HG03060 (cell line): ENCODE measurements around the gene AFTPH.
A peak's percentile ranks its signal among the peaks of the same experiment; 100 is the strongest.

Source experiments
- ATAC-seq: cut with Tn5 transposase; IDR thresholded peaks from one replicate; pipeline ENCODE4 v1.9.1; 2021; ENCODE audit warnings: low read depth, moderate number of reproducible peaks; ENCODE audit not compliant: unreplicated experiment

The AFTPH gene, protein sequence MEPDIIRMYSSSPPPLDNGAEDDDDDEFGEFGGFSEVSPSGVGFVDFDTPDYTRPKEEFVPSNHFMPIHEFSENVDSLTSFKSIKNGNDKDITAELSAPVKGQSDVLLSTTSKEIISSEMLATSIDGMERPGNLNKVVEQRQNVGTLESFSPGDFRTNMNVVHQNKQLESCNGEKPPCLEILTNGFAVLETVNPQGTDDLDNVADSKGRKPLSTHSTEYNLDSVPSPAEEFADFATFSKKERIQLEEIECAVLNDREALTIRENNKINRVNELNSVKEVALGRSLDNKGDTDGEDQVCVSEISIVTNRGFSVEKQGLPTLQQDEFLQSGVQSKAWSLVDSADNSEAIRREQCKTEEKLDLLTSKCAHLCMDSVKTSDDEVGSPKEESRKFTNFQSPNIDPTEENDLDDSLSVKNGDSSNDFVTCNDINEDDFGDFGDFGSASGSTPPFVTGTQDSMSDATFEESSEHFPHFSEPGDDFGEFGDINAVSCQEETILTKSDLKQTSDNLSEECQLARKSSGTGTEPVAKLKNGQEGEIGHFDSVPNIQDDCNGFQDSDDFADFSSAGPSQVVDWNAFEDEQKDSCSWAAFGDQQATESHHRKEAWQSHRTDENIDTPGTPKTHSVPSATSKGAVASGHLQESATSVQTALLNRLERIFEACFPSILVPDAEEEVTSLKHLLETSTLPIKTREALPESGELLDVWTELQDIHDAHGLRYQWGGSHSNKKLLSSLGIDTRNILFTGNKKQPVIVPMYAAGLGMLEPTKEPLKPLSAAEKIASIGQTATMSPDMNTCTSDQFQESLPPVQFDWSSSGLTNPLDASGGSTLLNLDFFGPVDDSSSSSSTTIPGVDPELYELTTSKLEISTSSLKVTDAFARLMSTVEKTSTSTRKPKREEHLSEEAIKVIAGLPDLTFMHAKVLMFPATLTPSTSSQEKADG

DNA sequence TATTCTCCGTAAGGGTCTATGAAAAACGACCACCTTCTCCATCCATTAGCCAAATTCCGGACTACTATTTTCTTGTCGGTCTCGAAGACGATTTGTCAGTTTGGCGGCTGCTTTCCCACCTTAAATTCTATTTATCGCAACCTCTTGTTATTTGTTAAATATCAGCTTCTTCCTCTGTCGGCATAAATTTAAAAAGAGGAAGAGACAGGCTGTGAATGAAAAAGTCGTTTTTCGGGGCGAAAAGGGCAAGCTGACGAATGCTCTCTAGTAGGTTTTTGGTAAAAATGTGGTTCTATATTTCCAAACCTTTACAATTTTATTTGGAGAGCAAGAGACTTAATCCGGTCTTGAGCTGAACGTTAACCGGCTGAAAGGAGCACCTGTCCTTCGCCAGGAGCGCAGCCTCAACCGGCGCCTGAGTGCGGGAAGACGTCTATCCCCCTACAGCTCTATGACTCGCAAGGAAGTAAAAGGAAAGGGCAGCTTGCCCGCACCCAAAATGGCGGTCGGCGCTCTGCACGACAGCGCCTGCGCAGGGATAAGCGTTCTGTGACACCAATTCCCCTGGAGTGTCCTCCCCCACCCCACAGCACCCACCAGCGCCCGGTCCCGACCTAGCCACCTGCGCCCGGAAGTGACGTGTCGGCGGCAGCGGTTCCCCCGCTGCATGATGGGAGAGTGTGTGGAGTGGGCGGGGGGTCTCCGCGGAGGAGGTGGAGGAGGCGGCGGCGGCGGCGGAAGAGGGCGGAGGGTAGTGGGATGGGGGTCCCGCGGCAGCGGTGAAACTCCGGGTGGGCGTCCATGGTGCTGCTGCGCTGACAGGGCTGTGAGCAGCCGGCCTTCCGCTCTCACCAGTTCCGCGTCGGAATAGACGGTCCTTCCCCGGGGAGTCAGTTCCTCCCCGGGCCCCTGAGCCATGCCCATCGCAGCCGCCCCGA is at the start of gene AFTPH:
TSS of gene AFTPH (plus strand) at position 663 of the 938 bp plus-strand sequence. CDS start 27,147 bp downstream, outside the sequence.
- ATAC-seq, result peak; percentile 50

DNA sequence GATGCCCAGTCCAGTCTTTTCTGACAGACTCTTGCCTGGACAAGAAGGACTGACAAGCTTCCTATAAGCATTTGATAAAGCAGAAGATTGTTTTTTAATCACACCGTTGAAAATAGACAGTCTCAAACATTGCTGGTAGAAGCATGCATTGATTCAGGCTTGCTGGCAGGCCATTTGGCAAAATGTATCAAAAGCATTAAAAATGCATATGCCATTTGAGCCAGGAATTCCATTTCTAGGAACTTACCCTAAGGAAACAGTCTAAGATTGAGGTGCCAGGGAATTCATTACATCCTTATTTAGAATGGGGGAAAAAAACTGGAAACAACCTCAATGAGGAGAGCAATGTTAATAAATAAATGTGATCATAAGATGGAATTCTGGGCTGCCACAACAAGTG is 49.5 kb upstream of the AFTPH start:
- ATAC-seq, result no peak

DNA sequence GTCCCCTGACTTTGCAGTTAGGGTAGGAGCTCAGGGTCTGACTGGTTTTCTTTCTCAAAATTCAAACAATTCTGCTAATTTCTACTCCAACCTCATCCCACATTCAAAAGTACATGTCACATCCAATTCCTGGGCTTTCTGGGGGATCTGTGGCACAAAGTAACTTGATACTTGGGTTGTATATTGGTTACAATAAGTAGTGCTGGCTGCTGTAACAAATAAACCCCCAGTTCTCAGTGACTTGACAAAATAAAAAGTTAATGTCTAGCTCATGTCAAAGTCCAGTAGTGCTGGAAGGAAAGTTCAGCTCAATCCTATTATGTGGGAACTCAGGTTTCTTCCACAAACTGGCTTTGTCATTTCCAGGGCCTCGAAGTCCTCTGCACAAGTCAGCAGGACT is 47.1 kb upstream of the AFTPH start:
- no peak for ATAC-seq

DNA sequence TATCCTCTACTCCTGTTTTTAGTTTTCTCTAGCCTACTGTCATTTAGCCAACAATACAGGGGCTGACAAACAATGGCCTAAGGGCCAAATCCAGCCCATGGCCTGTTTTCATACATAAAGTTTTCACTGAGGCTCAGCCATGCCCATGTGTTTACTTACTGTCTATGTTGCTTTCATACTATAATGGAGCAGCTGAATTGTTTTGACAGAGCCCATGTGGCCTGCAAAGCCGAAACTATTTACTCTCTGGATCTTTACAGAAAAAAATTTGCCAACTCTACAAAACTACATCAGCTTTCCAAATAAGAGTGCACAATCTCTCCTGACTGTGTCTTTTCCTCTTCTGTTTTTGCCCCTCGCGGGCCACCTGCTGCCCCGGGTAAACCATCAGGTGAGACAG is 46.1 kb upstream of the AFTPH start:
- ATAC-seq, result no peak

DNA sequence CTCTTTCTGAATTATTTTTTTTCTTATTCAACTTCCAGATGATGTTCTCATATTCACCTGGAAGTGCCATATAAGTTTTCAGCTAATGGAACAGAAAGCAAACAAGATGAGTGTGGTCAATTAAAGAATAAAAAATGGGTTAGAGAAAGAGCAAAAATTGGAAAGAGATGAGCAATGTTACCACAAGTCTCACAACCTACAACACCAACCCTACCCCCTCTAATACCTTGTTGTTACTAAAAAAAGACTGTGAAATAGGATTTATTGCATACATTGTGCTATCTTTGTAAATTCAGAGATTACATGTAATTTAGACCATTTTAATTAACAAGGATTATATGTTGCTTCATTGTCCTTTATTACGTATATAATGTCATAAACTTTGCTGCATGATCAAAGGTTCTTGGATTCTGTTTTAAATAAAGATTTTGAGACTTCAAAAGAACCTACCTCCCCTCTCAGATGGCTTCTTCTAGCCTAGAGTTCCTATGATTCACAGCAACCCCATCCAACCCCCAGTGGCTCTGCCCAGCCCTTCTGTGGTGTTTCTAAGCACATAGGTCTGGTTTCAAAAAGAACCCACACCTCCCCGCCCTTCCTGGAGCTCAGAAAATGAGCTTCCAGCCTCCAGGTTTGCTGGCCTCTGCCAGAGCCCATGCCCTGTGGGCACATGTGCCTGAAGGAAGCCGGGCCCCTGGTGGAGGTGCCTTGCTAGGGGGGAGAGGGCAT is 45.5 kb upstream of the AFTPH start:
- ATAC-seq, result no peak

DNA sequence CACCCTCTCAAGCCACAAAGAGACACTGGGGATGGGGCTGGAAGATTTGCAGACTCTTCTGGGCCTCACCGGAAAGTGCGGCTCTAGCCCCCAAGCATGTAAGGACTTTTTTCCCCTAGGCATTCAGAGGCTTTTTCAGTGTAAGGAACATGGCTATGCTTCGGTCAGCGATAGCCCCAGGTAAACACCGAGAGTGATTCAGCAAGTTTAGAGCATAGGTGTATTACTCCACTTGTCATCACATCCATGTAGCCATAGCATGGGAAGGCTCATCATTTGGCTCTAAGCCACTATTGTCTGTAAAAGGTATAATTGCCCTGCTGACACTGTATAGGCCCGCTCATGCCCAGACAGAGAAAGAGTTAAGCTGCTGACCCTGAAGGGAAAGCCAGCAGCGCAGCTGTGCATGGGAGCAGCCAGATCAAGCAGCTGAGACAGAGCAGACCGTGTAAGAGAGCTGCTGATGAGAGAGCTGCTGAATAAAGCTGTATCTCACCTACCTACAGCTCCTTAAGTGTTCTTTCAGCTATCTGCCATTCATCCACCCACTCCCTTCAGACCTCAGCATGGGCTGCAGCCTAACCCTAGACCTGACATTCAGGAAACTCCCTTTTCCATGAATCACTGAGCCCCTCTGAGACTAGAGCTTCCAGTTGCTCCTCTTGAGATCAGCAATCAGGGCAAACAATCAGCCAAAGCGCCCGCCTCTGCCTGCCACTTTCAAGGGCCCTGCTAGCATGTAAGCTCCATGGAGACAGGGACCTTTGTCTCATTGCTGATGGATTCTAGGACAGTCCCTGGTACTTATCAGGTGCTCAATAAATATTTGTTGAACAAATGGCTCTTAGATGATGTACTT is 44.6 kb upstream of the AFTPH start:
- ATAC-seq, result no peak

DNA sequence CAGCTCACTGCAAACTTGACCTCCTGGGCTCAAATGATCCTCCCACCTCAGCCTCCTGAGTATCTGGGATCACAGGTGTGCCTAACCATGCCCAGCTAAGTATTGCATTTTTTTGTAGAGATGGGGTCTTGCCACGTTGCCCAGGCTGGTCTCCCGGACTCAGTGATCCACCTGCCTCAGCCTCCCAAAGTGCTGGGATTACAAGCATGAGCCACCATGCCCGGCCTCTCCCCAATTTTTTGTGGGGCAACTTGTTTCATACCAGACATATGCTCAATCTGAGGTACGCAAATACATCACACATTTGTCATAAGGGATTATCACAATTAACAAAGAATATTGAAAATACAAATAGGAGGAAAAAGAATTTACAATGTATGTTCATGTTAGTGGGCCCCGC is 42.5 kb upstream of the AFTPH start:
- no peak for ATAC-seq

DNA sequence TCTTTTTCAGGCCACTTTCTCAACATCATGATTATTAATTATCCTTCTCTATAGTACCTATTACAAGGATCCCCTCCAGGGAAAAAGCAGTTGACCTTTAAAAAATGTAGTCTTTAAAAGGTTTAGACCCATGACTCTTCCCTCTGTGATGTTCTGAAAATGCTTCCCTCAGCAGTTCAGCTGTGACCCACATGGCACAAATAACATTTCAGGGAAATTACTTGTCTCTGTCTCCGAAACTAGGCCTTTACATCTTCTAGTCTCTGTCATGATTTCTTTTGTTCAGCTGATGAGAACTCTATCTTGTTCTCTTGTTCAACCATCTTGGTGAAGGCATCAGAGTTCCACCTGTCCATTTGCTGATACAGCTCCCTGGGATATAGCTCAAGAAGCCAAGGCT is 41.9 kb upstream of the AFTPH start:
- no peak for ATAC-seq

DNA sequence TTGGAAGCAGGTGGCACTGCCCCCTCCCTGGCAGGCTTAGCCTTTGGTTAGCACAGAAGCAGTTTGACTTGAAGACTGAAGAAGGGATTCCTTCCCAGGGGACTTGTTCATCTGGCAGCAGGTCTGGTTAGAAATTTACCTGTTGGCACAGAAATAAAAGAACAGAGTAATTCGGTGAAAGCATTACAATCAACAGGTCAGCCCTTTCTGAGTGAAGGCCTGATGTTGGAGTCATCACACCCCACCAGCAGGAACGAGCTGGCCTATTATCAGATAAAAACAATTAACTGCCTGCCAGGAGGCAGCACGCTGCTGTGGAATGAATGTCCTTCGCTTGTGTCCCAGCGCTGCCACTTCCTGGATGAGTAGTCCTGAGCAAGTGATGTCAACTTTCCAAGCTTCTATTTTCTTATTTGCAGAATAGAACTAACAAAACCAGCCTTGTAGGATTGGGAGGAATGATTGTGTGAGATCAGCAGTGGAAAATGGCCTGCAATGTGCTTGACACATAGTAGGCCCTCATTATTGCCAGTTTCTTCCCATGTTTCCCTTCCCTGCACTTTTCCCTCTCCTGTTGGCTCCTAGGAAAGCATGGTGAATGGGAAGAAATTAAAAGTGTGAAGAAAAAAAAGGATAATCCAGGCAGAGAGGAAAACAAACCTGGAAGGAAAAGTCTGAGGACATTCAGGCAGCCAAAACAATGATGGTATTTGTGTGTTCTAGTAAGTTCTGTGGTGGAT is 41.2 kb upstream of the AFTPH start:
- ATAC-seq, result no peak

DNA sequence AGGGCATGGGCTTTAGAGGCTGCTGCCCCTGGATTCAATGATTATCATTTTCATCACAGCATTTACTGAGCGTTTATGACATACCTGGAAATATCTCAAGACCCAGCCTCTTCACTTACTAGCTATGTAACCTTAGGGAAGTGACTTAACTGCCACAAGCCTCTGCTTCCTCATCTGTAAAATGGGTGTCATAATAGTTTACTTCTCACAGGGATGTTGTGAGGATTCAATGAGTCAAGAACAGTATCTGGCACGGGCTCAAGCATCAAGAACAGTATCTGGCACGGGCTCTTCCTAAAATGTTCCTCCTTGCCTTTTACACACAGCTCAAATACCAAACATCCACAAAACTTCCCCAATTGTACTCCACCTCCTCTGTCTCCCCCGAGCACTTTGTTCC is 38.8 kb upstream of the AFTPH start:
- no peak for ATAC-seq

DNA sequence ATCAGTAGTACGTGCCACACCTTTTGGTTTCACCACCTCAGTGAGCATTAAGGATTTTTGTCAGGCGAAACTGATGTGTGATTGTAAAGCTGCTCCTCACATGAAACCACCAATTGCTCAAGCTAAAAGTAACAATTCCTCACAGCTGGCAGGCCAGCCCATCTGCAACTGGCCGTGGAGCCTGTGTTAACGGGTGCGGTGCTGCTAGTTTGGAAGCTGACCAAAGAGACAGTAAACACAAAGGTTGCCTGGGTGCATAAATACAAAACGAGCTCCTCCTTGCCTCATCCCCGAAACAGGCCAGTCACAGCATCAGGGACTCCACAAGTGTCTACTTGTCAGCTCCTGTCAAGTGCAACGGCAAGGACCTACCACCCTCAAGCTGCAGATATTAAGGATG is 38.2 kb upstream of the AFTPH start:
- no peak for ATAC-seq

DNA sequence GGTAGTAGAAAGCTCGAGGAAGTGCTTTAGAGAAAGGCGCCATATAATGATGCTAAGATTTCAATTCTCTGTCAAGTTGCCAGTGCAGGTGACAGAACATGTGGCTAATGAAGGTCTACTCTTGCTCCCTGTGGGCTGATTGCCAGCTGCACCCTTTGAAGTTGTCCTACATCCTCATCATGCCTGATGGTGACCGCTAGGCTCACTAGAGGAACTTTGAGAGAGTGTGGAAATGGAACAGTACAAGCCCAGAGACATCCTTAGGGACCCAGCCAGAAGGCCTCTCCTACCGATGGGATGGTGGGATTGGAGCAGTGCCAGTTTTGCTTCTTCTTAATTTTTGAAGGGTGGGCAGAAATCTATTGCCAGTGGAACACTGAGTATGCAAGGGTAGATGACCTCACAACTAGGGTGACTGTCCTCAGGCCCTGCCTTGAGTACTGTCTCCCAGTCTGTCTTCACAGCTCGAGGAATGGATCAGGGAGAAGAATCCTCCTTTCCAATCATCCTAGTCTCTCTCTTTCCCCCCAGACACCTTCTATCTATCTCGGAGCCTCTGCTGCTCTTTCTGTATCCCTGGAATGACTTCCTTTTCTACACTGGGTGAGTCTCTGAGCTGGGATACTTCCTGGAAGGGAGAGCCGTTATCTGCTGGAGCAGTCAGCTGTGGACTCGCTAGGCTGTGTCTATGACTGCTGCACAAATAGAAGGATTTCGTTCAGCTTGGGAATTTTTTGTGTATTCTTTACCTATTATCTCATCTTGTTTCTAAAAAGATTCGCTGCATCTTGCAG is 36.7 kb upstream of the AFTPH start:
- ATAC-seq, result no peak

DNA sequence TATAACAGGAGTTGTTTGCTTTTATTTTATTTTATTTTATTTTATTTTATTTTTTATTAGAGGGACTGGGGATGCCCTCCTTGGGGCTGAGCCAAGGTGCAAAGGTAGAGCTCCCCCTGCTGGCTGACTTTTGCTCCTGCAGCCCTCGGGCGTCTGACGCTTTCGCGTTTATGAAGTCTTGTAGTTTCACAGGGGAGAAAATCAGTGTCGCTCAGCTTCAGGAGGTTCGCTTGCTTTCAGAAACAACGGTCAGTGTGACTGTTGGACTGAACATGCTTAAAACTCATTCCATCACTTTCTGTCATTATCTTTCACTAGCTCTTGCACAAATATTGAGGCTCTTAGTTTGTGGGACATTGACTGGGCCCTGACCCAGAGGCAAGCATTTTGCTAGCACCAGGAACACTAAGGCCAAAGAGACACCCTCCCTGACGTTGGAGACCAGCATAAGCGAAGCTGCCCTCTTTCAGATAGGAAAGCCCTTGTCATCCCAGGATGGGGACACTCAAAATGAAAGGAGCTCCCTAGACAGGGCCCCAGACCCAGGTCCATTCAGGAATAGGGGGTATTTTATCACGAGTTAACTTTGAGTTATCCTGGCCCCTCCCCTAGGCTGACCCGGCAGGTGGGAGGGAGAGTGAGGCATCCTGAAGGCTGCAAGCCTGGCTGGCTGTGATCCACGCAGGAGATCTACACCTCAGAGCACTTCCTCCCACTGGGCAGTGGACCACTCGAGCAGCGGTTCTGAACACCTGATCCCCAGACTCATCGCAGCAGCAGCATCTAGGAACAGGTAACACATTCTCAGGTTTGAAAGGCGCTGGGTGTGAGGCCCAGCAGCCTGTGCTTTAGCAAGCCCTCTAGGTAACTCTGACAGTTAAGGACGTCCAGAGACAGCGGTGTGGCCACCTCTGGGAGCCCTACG is 35.8 kb upstream of the AFTPH start:
- ATAC-seq, result no peak

DNA sequence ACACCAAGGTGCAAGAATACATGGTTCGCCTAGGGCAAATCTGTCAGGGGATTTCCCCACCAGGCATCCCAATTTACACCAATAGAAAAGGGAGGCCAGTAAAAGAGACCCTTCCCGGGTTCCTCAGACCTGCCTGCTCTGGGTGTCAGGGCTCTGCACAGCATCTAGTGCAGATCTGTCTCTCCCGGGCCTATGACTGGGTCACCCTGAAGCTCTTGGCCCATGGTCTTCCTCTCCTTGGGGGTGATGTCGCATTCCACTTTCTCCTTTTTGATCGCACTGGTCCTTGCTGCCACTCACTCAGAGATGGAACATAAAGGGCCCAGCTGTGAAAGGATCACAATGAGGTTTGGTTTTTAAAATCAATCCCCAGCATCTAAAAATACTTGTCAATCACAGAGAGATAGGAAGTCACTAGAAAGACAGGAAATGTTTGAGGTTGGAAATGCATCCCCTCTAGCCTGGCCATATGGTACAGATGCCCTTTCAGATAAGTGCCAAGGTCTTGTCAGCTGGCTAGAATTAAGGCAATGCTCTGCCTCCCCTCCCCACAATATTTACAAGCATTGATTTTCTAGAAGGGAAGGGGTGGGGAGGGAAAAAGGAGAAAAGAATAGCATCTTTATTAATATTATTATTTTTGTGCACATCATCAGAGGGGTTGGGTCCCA is 34.9 kb upstream of the AFTPH start:
- no peak for ATAC-seq

DNA sequence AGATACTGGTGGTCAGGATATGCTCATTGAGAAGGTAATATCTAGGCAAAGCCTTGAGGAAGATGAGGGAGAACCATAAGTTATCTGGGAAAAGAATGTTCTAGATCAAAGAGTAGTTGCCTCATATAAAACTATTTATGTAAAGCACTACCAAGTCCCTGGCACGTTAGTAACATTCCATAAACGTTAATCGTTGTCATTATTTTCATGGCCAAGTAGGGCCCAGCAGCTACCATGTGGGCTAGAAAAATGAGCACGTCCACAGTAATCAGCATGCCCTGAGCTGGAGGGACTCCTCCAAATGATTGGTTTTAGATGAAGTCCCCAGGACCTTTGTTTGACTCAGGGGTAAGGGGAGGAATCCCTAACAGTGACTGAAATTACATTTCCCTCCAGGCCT is 32.7 kb upstream of the AFTPH start:
- no peak for ATAC-seq

DNA sequence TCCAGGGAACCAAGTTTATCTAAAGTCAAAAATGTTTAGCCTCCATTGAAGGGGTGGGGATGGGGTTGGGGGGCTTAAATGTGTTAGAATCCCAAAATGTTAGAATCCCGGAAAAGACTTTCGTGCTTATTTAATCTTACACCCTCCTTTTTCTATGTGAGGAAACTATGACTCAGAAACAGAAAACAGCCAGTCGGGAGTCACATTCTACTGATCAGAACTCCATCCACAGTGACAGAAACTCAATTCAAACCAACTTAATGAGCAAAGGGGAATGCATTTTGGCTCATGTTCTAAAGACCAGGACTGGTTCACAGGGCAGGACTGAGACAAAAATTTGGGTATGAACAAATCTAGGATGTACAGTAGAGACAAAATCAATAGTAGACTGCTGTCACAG is 31.9 kb upstream of the AFTPH start:
- no peak for ATAC-seq
